ENCODE data around the gene TTC7B.

The TTC7B gene

DNA sequence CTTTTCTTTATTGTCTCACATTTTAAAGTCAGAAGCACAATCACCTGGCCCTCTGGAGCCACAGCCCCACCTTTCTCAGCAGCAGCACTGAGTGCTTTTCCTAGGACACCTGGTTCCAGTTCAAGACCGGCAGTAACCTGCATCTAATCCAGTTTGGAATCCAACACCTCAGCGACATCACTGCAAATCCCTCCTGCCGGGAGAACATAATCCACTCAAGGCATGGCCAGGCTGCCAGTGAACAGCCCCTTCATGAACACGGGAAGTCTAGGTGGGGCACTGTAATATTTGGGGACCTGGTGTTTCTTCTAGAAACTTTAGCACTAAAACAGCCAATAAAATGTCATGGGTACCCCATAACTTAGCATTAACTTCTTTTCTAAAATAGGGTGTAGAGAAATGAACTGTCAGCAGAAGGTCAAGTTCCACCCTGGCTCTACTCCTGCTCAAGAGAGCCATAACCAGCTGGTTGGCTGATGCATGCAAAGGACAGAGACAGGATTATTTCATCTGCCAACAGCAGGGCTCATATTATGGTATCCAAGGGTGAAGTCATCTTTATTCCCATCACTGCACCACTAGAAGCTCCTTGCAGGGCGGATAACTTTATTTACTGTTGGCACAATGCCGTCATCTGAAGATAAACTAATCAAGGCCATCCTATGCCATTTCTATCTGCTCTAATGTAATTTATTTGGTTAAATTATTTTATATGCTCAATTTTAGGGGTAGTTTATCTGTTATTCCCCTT is 76.7 kb downstream of the TTC7B start:
- DNase-seq: no peak

DNA sequence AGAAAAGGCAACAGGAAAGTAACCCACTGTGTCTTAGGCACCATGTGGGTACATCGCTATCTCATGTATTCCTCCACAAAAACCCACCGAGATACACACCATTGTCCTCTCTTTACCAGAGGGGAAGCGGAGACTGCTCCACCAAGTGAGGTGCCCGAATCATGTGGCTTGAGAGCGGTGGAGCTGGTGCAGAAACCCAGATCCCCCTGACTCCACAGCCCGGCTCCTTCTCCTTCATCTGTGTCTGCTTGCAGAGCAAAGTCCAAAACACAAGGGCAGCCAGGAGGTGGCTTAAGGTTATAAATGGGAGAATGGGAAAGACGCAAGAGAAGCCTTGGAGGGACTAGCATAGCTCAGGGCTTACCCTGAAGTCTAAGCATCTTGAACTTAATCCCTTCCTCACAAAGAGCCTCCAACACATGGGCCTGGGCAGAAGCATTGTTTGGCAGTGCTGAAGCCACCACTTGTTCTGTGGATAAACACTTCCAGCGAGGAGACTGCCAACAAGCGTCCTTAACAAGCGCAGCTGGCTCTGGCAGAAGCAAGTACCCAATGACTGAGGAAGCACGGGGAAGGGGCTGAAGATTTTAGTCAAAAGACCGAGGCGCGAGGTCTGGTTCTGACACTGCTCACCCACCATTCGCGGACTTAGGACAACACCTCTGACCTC is 83.0 kb downstream of the TTC7B start:
- no peak for DNase-seq

DNA sequence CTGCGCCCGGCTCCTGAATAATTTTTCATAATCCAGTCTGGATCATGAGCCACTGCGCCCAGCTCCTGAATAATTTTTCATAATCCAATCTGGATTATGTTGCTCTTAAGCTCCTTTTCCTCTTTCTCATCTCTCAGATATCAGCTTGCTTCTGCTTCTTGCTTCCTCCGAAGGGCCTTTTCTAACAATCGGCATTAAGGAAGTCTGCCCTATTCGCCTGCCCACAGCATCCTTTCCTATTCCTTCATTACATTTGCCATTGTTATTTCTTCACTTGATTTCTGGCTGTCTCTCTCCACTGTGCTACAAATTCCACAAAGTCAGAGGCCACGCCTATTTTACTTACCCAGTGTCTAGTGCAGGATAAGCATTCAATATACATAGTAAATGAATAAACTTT is 83.5 kb downstream of the TTC7B start:
- no peak for DNase-seq

DNA sequence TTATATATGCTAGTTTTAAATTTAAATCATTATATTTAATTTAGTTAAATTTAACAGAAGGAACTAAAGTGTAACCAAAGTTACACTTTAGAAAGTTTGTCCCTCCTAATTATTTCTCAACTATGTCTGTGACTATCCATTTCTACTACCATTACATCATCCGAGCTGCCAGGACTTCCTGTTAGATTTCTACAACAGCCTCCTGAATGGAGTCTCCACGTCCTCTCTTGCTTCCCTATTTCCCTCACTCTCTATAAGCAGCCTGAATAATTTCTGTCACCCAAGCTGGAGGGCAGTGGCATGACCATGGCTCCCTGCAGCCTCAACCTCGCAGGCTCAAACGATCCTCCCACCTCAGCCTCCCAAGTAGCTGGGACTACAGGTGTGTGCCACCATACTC is 84.1 kb downstream of the TTC7B start:
- no peak for DNase-seq

DNA sequence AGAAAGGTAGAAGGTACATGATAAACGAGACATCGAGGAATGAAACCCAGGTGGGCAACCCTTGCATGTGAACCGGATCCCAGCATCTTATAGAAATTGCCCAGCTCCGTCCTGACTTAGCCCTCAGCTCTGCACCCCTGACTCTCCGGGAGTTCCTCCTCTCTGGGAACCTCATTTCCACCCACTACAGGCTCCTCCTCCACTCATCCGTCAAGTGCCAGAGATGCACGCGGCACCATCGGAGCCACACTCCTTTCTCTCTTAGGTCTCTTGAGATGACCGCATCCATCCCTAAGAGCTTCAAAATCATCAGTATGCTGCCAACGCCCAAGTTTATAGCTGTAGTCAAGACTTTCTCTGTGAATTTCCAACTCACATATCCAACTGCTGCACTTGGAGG is 84.7 kb downstream of the TTC7B start:
- DNase-seq: no peak

DNA sequence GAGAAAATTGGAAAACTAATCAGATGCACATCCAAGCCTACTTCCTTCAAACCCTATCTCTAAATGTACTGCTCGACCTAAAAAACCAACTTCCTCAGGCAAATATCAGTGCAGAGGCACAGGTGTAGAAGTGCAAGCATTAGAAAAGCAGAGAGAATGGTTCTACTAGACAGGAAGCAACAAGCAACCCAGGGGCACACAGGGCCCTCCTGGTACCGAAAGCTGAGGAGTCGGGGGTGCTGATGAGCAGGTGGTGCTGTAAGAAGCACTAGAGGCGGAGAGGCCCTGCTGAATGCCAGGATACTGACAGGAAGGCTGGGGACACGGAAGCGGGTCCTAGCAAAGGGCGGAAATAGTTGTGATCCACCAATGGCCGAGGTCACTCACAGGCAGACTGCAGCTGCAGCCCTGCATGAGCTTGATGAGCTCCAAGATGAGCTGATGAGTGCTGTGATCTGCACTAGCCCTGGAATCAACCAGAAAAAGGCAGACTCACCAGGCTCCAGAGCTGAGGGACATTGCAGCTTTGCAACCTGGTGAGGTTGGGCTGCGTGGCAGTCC is 85.9 kb downstream of the TTC7B start:
- DNase-seq: no peak

DNA sequence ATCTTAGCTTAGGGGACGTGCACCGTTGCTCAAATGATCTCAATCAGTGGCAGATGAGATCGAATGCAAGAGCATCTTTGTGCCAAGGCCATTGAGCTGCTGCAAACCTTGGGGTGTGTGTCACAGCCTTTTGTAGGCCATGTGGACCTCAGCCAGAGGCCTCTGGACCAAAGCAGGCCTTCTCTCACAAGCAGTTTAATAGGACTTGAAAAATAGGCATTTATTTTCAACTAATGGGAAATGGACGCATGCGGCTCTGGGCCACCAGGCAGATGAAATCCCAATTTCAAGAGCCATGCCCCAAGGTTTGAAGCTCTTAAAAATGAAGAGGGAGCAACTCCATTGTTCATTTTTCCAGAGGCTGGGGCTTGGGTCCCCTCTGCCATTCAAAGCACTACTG is 87.3 kb downstream of the TTC7B start:
- DNase-seq: no peak

DNA sequence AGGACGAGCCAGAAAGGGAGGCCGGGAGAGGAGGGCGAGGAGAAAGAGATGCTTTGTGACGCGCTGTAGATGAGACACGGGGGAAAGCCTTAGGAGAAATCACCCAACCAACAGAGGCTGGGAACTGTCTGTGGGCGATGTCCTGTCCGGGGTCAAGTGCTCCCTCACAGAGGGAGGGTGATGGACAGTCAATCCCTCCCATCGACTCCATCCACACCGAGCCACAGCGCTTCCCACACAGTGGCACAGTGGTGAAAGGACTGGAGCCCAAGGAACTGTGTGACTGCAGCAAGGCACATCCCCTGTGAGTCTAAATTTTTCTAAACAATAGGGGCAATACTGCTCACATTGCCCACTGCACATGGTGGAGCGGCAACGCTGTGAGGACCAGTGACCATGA is 89.1 kb downstream of the TTC7B start:
- DNase-seq: no peak

DNA sequence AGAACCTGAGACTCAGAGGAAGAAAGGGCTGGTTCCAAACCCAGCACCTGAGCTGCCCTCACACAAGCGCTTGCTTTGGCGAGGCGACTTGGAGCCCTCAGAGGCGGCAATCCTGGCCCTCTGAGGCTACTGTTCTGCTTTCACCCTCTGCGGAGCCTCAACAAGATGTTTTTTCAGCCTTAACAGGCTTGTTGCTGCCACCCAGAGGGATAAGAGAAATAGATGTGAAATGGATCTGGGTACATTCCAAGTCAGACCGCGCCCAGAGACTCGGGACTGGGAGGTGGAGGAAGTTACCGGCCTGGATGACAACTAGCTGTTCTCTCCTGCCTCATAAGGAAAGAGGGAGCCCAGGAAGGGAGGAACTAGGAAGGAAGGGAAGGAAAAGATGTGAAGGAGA is 89.6 kb downstream of the TTC7B start:
- no peak for DNase-seq

DNA sequence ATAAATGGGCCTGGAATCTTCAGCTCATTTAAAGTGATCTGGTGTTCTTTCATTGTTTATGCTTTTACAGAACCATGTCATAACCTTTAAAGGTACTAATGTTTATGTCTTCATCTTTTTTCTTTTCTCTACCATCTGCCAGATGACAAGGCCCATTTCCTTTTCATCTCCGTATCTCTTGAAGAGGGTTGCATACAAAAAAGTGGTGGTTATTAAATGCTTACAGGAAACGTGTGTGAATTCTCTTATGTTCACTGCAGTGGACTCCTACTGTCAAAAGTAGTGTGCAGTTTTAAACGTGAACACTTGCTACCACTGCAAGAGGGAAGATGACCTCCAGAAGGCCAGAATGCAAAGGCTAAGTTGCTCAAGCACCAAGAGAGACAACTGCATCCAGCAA is 91.4 kb downstream of the TTC7B start:
- DNase-seq: no peak

DNA sequence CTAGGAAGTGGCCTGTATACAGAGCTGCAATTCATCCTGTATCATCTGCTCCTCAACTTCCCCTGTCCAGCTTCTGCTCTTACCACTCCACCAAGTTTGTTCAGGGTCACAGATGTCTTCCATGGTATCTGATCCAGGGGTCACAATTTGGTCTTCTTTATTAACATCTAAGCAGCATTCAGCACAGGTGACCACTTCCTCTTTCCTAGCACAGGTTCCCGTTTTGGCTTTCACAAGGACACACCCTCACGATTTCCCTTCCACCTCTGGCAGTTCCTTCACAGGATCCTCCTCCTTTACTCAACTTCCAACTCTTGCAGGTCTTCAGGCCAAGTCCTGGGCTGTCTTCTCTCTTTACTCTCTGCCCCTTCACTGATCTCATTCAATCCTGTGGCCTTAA is 93.6 kb downstream of the TTC7B start:
- no peak for DNase-seq

DNA sequence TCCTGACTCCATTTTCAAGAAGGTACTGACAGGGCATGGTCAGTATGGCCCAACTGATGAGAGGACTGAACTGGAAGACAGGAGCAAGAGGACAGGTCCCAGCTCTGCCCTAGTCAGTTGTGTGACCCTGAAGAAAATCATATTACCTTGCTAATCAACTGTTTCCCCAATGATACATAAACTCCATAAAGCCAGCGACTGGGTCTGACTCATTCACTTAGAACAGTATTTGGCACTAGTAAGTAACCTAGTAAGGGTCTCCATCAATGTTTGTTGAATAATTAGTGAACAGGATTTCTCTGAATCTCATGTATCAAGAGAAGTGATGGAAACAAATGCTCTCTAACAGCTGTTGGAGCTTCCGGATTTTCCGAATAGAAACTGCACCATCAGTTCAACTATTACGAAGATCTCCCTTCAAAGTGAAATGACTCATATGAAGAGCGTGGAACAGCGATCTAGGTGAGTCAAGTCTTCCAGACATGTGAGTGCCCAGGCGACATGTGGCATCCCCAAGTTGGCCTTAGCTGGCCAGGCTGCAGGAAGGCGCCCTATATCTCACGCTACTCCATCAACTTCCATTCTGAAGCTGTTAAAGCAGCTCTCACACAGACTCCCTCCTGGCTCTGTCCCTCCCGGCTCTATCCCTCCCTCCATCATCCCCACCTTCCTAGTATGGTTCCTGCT is 94.5 kb downstream of the TTC7B start:
- peak in 1 of 2 donors; percentile 3 for DNase-seq

DNA sequence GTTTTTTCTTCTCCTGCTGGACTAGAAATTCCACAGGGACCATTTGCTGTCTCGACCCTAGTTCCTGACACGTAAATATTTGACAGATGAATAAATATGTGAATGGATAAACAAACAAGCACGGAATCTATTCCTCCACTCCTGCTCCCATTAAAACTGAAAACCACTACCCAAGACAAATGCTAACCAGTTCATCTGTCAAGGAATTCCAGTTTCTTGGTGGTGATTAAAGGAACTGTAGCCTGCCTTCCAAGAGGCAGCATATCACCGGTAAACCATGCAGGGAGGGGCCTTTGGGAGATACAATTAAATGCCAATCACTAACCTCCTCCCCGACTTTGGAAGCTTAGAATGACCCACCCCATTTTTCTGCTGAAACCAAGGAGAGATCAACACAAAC is 95.4 kb downstream of the TTC7B start:
- DNase-seq: no peak

DNA sequence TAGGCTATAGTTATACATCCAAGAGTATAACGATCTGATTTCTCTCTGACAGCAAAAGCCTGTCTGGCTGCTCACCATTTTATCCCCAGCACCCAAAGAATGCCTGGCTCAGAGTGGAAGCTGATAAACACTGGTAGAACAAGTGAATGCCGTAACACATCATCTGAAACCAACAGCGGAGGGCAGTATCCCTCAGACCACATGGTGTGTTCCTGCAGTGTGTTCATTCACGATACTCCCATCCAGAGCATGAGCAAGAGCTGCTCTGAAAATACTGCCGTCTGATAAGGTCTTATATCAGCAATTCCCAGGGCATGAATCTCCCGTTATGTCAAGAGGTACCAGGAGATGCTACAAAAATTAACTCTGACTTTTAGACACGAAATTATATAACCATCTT is 95.9 kb downstream of the TTC7B start:
- DNase-seq: no peak

DNA sequence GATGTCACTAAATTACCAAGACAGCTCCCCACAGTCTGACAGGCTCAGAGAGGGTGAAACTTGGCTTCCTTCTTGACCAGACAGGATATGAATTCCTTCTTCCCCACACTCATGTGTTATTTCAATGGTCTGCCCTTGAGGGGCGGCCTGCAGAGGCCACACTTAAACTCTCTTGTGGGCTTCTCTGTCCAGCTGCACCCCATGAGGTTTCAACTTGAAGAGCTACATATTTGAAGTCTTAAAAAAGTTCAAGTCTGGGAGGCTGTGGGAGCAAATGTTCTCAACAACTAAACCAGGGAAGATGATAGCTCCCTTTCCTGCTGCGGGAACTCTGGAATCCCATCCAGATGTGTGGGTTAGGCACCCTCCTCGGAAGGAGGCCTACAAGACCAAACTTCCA is 98.3 kb downstream of the TTC7B start:
- no peak for DNase-seq

DNA sequence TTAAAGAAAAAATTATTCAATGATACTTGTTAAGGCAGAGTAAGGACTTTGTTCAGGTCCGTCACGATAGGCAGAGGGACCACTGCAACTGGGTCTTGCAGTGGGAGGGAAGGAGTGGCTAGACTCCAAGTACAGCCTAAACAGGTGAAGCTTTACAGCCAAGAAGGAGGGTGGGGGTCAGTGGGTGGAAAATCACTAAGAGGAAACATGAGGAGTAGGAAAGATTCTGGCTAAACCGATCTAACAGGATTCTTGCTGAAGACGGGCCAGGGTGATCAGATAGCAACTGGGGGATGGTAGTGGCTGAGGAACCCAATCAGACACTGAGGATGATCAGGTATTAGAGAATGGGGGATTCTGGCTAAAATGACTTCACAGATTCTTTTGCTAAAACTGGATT is 100.2 kb downstream of the TTC7B start:
- DNase-seq: no peak

DNA sequence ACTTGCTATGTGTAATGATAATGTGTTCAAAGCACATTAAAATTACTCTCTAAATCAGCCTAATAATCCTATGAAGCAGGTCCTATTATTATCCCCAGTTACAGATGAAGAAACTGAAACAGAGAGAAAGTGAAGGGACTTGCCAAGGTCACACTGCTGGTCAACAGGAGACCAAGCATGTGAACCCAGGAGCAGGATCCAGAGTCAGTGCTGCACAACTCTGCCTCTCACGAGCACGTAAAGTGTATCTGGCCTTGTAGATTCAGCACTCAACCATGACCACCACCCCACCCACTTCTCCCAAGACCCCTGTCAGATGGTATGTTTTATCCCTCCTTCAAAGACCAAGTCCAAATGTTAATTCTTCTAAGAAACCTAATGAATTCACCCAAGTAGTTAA is 100.7 kb downstream of the TTC7B start:
- DNase-seq: no peak

DNA sequence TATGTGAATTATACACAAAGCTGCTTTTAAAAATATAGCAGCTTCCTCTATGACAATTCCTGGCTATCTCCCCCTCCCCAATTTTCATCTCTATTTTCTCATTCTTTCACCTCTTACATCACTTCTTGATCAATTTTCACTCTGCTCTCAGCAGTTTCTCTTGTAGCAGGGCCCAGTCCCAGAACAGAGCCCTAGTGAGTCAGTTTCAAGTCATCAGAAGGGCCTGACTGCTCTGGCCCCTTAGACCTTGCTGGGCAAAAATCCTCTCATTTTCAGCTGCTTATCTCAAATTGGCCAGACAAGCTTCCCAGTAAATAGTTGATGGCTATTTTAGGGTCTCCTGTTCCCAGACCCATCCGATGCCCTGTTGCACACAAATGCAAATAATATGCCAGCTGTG is 101.4 kb downstream of the TTC7B start:
- DNase-seq: no peak

DNA sequence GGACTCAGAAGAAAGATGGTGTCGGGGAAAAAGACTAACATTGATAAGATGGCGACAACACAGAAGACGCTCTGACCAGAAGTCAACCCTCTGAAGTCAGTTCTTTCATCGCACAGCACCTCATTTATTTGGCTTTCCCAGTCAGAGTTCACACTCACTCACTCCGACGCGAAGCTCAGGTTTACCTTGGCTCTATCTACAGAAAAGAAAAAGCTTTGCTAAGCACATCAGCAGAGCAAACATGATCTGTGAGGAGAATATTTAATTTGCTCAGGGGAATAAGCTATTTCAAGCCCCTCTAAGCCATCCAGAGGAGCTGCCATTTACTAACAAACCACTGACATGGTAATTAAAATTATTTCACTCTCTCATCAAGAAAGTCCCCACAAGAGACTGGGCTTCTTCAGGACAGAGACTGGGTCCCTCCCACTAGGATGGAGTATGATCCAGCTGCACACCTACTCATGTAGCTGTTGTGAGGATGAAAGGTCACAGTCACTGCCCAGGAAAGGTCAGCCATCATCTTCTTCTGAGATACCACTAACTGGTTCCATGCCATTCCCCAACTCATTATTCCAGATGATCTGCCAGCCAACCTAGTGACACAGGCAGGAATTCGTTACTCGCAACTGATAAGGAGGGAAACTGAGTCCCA is 111.4 kb downstream of the TTC7B start:
- DNase-seq: no peak

DNA sequence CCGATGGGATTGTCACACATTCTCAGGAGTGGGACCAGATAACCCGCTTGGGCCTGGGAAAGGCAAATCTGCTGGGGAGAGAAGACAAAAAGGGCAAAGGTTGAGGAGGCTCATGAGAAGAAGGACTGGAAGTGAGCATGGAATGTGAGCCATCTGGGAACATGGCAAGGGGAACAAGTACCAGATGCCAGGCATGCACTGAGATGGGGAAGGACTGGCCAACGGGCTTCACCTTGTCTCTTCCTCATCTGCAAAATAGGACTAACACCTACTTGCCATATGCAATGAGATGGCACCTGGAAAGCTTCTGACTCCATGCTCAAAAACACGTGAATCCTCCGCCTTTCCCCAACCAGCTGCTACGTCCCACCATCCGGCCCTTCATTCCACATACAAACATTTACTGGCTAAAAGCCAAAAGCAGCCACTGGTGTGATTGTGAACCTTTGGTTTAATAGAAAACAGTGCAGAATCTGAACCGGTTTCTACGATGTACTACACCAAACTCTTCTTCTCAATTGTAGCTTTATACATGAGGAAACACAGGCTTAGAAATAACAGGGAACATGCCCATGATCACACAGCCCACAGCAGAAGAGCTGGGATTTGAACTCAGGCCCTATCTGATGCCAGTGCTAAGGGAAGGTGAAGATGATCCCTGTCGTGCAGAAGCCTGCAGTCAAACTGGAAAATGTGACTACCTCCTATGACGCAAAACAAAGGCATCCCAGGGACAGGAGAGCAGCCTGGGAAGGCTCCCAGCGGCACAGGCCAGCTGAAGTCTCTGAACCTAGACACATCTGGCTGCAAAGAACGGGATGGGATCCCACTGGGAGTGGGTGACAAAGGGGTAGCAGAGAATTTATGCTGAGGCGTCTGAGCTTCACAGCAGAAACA is 112.1 kb downstream of the TTC7B start:
- DNase-seq: no peak

DNA sequence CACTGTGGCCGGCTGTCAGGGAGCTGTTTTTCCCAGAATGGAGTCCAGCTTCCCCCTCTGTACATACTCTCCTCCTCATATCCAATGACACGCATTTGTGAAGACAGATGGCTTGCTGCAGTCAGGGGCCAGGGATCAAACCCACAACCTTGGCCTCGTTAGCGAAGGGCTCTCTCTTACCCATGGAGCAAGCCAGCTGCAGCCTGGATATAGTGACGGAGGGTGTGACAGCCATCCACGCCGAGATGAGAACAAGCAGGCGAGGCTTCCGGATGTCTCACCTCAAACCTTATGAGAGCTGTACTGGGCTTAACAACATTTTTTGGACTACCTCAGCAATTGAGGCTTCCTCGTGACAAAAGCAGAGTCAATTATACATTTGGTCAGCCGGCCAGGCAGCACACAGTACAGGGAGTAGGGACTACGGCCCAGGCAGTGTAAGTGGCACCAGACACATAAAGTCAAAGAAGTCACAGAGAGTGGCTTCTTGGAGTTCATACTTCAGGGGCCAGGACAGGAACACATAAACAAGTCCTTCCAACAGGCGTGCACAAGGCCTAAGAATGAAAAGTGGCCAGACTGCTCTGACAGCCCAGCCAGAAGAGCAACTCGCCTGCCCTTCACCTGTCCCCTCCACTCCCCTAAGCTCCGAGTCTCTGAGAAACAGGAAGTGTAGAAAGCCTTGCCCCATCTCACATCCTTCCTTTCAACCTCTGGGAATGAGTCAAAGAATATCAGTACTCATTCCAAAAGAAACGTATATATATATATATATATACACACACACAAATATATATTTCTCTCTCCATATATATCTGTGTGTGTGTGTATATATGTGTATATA is 115.1 kb downstream of the TTC7B start:
- DNase-seq: no peak
